Osteoblast (primary cell): ENCODE results near the gene ST3GAL3. TPM values are rescaled to one million over a fixed set of nuclear protein-coding genes. Genes with fewer than 3 reads are reported as not detected.

Source experiments
- DNase-seq: peaks from one replicate; pipeline ENCODE4 v3.0.0; 2011; ENCODE audit warnings: low spot score, mixed read lengths; ENCODE audit not compliant: insufficient read length; ENCODE audit errors: missing footprints
- H2AFZ ChIP-seq: 2 replicates; pipeline ENCODE4 v1.6.0; 2011; ENCODE audit warnings: mild to moderate bottlenecking, low read length
- H3K27ac ChIP-seq: 2 replicates; pipeline ENCODE4 v1.5.1; 2011; ENCODE audit warnings: mild to moderate bottlenecking, low read depth, low read length, moderate library complexity
- H3K27me3 ChIP-seq: 2 replicates; pipeline ENCODE4 v1.6.0; 2012; ENCODE audit warnings: mild to moderate bottlenecking, control low read depth, inconsistent platforms, low read length, moderate library complexity; ENCODE audit not compliant: insufficient read depth
- H3K36me3 ChIP-seq: 2 replicates; pipeline ENCODE4 v1.5.1; 2011; ENCODE audit warnings: mild to moderate bottlenecking, low read length, control low read depth, moderate library complexity; ENCODE audit not compliant: insufficient read depth
- H3K4me1 ChIP-seq: 2 replicates; pipeline ENCODE4 v1.5.1; 2011; ENCODE audit warnings: mild to moderate bottlenecking, low read length, control low read depth, moderate library complexity; ENCODE audit not compliant: insufficient read depth
- H3K4me2 ChIP-seq: 2 replicates; pipeline ENCODE4 v1.6.0; 2011; ENCODE audit warnings: mild to moderate bottlenecking, low read length; ENCODE audit not compliant: insufficient read depth
- H3K4me3 ChIP-seq: fragments of 200-600 bp; sonication (generic); 3 replicates; pipeline ENCODE4 v1.5.1; 2012; ENCODE audit warnings: mild to moderate bottlenecking, low read length, inconsistent platforms; ENCODE audit not compliant: insufficient read depth
- H3K79me2 ChIP-seq: 2 replicates; pipeline ENCODE4 v1.6.0; 2012; ENCODE audit warnings: mild to moderate bottlenecking, low read length, control low read depth, inconsistent platforms; ENCODE audit not compliant: insufficient read depth
- H3K9me3 ChIP-seq: 2 replicates; pipeline ENCODE4 v1.5.1; 2011; ENCODE audit warnings: low read depth, low read length, control low read depth
- H4K20me1 ChIP-seq: 2 replicates; pipeline ENCODE4 v1.6.0; 2012; ENCODE audit warnings: mild to moderate bottlenecking, low read length, control low read depth; ENCODE audit not compliant: insufficient read depth
- CTCF ChIP-seq: IDR thresholded peaks from 2 replicates; pipeline ENCODE4 v1.5.1; 2011; ENCODE audit warnings: mild to moderate bottlenecking, low read depth, low read length, moderate library complexity; ENCODE audit errors: extremely low read depth
- total RNA-seq: library from RNA; depleted of rRNA; stranded (reverse); fragments of >200 nt; gene quantifications from 2 replicates; pipeline ENCODE4 v1.2.3, GENCODE V29; 2012

ST3GAL3 gene
- total RNA-seq, 1 donor: 18.5 TPM

- H3K4me1 ChIP-seq: peaks cover 25% of the 10 kb centered on the region
- no peak overlapping the region for H3K27ac ChIP-seq
- H2AFZ ChIP-seq: no peak overlapping the region
- no peak overlapping the region for H3K4me3 ChIP-seq
- no peaks in the 10 kb centered on the region for H3K9me3 ChIP-seq
- H3K36me3 ChIP-seq: no peaks in the 10 kb centered on the region
- no peaks in the 10 kb centered on the region for H3K27me3 ChIP-seq
- DNase-seq: no peak
- peaks cover 61% of the 10 kb centered on the region for H4K20me1 ChIP-seq
- no peak for TF ChIP-seq CTCF
- H3K4me2 ChIP-seq: no peak overlapping the region
- H3K79me2 ChIP-seq: no peaks in the 10 kb centered on the region
These were observed 147.1 kb downstream of the ST3GAL3 start for GRCh38 chr1:43854473-43854872.

- Histone ChIP-seq H3K36me3 (no peaks in the 10 kb centered on the region), H4K20me1 (peaks cover 64% of the 10 kb centered on the region), H2AFZ (no peak overlapping the region), H3K27ac (no peak overlapping the region), H3K79me2 (no peaks in the 10 kb centered on the region), H3K4me1 (peaks cover 25% of the 10 kb centered on the region), H3K4me2 (no peak overlapping the region), H3K4me3 (no peak overlapping the region), H3K27me3 (no peaks in the 10 kb centered on the region), H3K9me3 (no peaks in the 10 kb centered on the region)
- no peak for DNase-seq
- TF ChIP-seq CTCF: no peak
These were observed 148.9 kb downstream of the ST3GAL3 start for GRCh38 chr1:43856188-43856587.

GRCh38 chr1:43857163-43857562, 149.8 kb downstream of the ST3GAL3 start:
- H3K4me2 ChIP-seq: no peak overlapping the region
- no peaks in the 10 kb centered on the region for H3K36me3 ChIP-seq
- H3K4me1 ChIP-seq: peaks cover 25% of the 10 kb centered on the region
- H3K79me2 ChIP-seq: no peaks in the 10 kb centered on the region
- H3K4me3 ChIP-seq: no peak overlapping the region
- no peak for TF ChIP-seq CTCF
- no peak overlapping the region for H3K27ac ChIP-seq
- DNase-seq: no peak
- no peak overlapping the region for H2AFZ ChIP-seq
- no peaks in the 10 kb centered on the region for H3K27me3 ChIP-seq
- H4K20me1 ChIP-seq: peaks cover 68% of the 10 kb centered on the region
- no peaks in the 10 kb centered on the region for H3K9me3 ChIP-seq

- Histone ChIP-seq H3K27ac (no peak overlapping the region), H3K36me3 (no peaks in the 10 kb centered on the region), H3K4me2 (peak overlapping the region; percentile 40), H4K20me1 (peaks cover 64% of the 10 kb centered on the region), H2AFZ (no peak overlapping the region), H3K9me3 (no peaks in the 10 kb centered on the region), H3K4me1 (peaks cover 19% of the 10 kb centered on the region), H3K79me2 (no peaks in the 10 kb centered on the region), H3K27me3 (no peaks in the 10 kb centered on the region), H3K4me3 (no peak overlapping the region)
- DNase-seq: peak; percentile 97
- TF ChIP-seq CTCF: no peak
These were observed 151.0 kb downstream of the ST3GAL3 start for GRCh38 chr1:43858324-43858723.
